ENCODE measurements around the gene UBE2R2. TPM values are rescaled to one million over a fixed set of nuclear protein-coding genes. Genes with fewer than 3 reads are reported as not detected.

Gene UBE2R2
- total and polyA plus RNA-seq, 10 of the 15 experiments (the other 5 are each of a cell fraction or from before 2014, with no cell fraction given): 7.2 to 32.8 (median 17.2) TPM

DNA sequence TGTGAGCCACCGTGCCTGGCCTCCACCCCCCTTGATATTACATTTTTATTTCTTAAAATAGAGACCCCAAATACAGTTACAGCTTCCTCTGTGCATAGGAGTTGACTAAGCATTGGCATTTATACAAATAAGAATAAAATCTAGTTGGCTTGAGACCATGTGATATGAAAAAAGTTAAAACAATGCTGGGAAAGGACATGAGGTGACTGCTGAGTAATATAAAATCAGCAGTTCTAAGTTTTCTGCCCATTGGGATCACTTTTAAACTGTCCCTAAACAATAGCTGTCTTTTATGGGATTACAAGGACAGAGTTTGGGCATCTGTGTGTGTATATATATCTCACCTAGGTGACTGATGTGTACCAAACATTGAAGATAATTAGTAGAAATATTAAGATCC, 96.6 kb downstream of the UBE2R2 start:
- ChIA-PET RAD21 (ENCODE audit: unreplicated experiment) (interaction anchor here (0.8 kb wide), 1 partner anchor 33 kb away, joined by 3 read pairs; no protein-coding TSS in a partner anchor), CTCF (interaction anchor here (0.6 to 2.0 kb wide), 5 partner anchors 11 to 172 kb away, joined by 3 to 7 read pairs (median 4); no protein-coding TSS in a partner anchor), SMC1A (ENCODE audit: uncharacterized antibody, unreplicated experiment) (interaction anchor here (1.1 to 1.9 kb wide), 3 partner anchors 8 to 20 kb away, joined by 4 to 6 read pairs (median 4); no protein-coding TSS in a partner anchor), POLR2A (no interaction called here)
- no peak overlapping the region for H2AFZ ChIP-seq (ENCODE audit: control insufficient read depth, low read depth, low read length)
- H4K20me1 ChIP-seq (ENCODE audit: control insufficient read depth, insufficient read depth): no peaks in the 10 kb centered on the region; the same call in 1 of the 2 replicates
- ATAC-seq (no peak), FAIRE-seq (no peak), DNase-seq (ENCODE audit: low read depth, low spot score) (no peak)
- in situ Hi-C loops (cut with MboI): no loop called here
- peaks cover 8 to 23% of the 10 kb centered on the region in 2 experiments for H3K36me3 ChIP-seq (ENCODE audit: control insufficient read depth in 2 of 2, insufficient read depth in 2 of 2, low read length in 1 of 2)
- H3K4me3 ChIP-seq: no peak overlapping the region
- H3K79me2 ChIP-seq (ENCODE audit: control insufficient read depth, insufficient read depth, low read length): no peaks in the 10 kb centered on the region
- H3K9ac ChIP-seq (ENCODE audit: control insufficient read depth, insufficient read depth, low read length): no peak overlapping the region
- BruUV-seq (replicated peaks): no TSS peak
- no peak for TF ChIP-seq ZSCAN29 (IDR thresholded peaks at IDR 0.05)
- no peak for TF ChIP-seq CREM (IDR thresholded peaks at IDR 0.05; ENCODE audit: low read depth)
- no peak for TF ChIP-seq TBL1XR1 (IDR thresholded peaks at IDR 0.05; ENCODE audit: low read depth, low read length)
- TF ChIP-seq HCFC1 (IDR thresholded peaks at IDR 0.05; ENCODE audit: low read length): no peak
- TF ChIP-seq SRF (IDR thresholded peaks at IDR 0.05; ENCODE audit: low read depth in 2 of 2, low read length in 2 of 2): no peak
- TF ChIP-seq, protein P1, sequence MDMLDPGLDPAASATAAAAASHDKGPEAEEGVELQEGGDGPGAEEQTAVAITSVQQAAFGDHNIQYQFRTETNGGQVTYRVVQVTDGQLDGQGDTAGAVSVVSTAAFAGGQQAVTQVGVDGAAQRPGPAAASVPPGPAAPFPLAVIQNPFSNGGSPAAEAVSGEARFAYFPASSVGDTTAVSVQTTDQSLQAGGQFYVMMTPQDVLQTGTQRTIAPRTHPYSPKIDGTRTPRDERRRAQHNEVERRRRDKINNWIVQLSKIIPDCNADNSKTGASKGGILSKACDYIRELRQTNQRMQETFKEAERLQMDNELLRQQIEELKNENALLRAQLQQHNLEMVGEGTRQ (IDR thresholded peaks at IDR 0.05; ENCODE audit: borderline replicate concordance, low read depth, low read length): no peak
- no peak for TF ChIP-seq TAF1 (IDR thresholded peaks at IDR 0.05; ENCODE audit: borderline replicate concordance, low read depth, low read length)
- no peak for TF ChIP-seq CREB1 (IDR thresholded peaks at IDR 0.05; ENCODE audit: low read depth)
- no peaks in the 10 kb centered on the region for H3K9me3 ChIP-seq (replicated peaks; ENCODE audit: control insufficient read depth, insufficient read depth, low read length)
- intact Hi-C loops (cut with micrococcal nuclease; ENCODE audit: unreplicated experiment): no loop called here
- H3K27me3 ChIP-seq (replicated peaks in 1 of 2; ENCODE audit: control insufficient read depth in 2 of 2, insufficient read depth in 2 of 2, low read length in 1 of 2): no peaks in the 10 kb centered on the region
- H3K4me1 ChIP-seq (ENCODE audit: control insufficient read depth, insufficient read depth, low read length): no peaks in the 10 kb centered on the region
- H3K4me2 ChIP-seq (ENCODE audit: control insufficient read depth, insufficient read depth): no peak overlapping the region
- WGBS (ENCODE audit: insufficient coverage, insufficient replicate concordance, low lambda C conversion rate, missing lambda C conversion rate): 100% methylated on average over 1 of the region's 1 CpG
- no peak overlapping the region for H3K27ac ChIP-seq (ENCODE audit: control insufficient read depth, insufficient read depth)

All from GM12878 (cell line).